Stimulated activated CD4-positive, alpha-beta T cell treated with anti-CD3 and anti-CD28 coated beads, Interleukin-15, amount 100 ng/mL, for 48 hours (primary cell): Measurements from ENCODE around the gene HPSE2.
"Not testable (repeated sequence)": the region's sequence is repeated elsewhere in the genome, so short reads cannot be mapped to it uniquely, and the experiment has no call there.

ENCODE experiments used
- DNase-seq, 2 donors: peaks; one replicate each; pipeline ENCODE4 v3.0.0-alpha.2; 2020; ENCODE audit warnings: low read depth in 2 of 2

The HPSE2 gene

DNA sequence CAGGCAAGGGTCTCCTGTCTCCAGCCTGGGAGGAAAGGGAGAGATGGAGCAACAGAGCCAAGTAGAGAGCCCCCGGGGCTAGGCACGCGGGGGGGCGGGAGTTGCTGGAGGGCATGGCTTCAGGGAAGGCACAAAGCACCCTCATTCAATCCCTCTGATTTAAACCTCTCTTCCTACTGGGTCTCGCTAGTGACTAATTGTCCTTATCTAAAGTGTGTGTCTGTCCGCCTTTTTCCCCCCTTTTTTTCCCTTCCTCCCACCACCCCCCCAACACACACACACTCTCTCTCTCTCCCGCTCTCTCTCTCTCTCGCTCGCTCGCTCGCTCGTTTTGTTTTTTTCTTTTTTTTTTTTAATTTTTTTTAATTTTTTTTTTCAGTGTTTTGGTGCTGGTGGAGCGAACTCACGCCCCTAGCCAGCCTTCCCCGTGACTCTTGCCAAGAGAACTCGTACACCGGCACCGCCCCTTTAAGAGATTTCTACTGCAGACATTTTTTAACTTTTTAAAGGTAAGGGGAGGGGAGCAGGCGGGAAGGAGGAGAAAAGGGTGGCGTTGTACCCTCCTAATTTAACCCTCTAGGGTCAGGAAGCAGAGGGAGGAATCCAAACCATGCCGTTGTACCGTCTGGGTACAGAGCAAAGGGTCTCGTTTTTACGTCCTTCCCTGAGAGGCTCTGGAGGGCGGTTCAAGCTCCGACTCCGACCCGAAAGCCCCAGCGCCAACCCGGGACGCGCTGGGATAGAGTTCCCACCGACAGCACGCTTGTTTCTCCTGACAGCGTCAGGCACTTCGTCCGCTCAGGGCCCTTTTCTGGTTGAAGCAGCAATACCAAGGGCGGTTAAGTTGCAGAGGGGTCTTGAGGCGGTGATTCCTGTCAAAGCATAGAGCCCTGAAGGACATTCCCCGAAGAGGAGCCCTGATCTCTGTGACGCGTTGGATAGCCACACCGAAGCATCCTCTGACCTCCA is at the start of gene HPSE2:
TSS of gene HPSE2 (minus strand) at position 195 of the 969 bp plus-strand sequence.
- no peak for DNase-seq

GRCh38 chr10:99280472-99280871 is 44.8 kb upstream of the HPSE2 start:
- no peak for DNase-seq

GRCh38 chr10:99279626-99280111 is 44.0 kb upstream of the HPSE2 start:
- no peak for DNase-seq

DNA sequence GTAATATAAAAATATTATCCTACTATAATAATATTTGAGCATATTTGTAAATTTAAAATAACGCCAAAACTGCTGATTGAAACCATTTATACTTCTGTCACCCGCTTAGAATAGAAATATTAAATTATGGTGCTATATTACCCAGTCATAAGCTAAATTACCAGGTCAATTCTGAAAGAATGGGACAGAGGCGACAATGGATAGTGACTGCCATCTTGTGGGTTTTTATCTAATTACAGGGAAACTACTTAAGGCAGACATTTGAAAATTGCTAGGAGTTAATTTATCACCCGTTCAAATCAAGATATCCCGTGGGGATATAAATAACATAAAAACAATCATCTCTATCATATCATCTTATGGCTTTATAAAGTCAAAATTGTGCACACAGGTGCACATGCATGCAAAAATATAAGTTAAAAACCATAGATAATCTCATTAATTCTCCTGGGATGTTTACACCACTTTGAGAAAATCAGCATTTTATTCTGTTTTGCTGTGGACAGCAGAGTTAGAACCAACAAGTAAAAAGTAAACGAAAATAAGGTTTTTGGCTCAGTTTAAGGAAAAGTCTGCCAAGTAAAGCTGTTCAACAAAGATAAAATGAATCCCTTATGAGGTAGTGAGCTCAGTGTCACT is 41.3 kb upstream of the HPSE2 start:
- DNase-seq = no peak

DNA sequence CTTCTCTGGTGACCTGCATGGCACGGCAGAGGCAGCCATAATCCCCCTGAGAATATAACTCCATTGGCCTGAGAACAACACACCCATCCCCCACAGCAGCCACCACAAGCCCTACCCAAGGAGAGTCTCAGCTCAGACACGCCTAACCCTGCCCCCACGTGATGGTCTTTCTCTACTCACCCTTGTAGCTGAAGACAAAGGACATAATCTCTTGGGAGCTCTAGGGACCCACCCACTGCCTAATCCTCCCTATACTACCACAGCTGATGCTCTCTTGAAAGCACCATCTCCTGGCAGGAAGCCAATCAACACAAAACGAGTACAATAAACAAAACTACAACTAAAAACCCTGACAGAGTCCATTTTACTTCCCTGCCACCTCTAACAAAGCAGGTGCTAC is 30.7 kb upstream of the HPSE2 start:
- DNase-seq = no peak

DNA sequence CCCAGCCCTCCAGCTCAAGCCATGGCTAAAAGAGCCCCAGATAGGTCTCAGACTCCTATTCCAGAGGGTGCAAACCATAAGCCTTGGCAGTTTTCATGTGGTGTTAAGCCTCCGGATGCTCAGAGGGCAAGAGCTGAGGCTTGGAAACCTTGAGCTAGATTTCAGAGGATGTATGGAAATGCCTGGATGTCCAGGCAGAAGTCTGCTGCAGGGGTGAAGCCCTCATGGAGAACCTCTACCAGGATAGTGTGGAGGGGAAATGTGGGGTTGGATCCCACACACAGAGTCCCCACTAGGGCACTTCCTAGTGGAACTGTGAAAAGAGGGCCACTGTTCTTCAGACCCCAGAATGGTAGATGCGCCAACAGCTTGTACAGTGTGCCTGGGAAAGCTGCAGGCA is 13.2 kb upstream of the HPSE2 start:
- DNase-seq = no peak

DNA sequence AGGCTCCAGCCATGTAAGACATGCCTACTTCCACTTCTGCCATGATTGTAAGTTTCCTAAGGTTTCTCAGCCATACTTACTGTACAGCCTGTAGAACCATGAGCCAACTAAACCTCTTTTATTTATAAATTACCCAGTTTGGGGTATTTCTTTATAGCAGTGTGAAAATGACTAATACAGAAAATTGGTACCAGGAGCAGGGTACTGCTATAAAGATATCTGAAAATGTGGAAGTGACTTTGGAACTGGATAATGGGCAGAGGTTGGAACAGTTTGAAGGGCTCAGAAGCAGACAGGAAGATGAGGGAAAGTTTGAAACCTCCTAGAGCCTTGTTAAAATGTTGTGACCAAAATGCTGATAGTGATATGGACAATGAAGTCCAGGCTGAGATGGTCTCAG is 12.2 kb upstream of the HPSE2 start:
- not testable (repeated sequence) for DNase-seq

DNA sequence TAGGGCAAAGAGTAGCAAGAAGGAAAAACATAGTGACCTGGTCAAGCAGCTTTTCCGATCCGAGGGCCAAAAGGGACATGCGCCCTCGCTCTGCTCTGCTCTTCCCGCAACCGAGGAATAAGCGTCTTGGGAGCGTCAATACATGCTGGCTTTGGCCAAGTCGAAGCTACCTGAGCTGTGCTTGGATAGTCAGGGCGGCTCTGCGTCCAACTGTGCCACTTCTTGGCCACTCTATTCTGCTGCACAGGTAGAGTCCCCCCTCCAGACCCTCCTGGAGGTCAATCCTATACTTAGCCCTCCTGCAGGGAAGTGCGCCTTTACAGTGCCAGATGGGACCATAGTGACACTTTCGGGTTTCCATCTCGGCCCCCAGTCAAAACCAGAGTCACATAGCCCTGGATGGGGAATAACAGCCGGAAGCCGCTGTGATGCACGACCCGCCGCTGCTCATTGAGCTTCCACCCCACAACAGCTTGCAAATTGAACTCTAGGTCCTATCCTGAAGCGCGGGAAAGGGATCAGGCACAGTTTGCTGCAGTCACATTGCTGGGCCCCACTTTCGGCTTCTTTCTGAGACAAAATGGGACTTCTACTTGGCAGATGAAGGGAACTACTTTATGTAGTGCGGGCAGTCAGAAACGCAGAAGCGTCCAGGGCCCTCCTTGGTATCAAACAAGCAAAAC is 1.1 kb upstream of the HPSE2 start:
- no peak for DNase-seq

- no peak for DNase-seq
Measured at GRCh38 chr10:99234791-99235657, 628 bp downstream of the HPSE2 start.

GRCh38 chr10:99234041-99234790 is 1.4 kb downstream of the HPSE2 start:
- peak; percentile 11 to 36 for DNase-seq

DNA sequence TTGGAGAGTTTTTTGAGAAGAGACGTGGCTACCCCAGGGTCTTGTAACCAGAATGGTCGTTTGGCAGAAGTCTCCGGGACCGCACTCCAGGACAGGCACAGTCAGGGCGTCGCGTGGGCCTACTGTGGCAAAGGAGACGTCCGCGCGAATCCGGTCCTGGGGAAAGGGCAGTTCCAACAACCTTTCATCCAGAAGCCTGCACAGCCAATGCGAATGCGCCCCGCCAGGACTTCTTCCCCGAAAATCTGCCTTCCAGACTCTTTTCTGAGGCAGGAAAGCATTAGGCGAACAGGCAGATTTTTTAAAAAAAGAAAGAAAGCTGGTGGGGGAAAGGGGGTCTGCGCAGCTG is 2.0 kb downstream of the HPSE2 start:
- no peak for DNase-seq

DNA sequence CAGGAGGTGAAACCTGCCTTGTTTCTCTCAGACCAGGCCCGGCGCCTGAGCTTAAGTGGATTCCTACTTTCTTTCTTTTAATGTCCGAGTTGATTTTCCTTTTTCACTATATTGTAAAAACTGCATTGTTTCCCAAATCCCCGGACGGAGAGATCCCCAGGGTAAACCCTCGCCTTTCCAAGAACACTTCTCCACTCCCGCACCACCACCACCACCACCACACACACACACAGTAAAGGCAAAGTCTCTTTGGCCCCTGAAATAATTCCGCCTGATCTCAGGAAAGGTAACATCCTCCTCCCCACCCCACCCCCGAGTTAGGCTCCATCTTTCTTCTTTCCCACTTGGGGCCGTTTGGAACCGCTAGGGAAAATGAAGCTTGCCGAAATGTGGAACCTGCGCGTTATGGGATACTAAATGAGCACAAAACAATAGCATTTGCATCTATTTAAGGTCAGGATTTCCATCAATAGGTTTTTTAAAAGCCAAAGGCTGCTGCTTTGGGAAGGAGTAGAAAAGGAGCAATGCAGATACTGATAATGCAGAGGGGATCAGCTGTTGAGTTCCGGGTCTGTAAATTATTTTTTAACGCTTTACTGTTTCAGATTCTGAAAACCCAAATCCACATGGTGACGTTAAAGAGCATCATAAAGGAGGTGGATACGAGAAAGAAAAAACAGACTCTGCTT is 2.5 kb downstream of the HPSE2 start:
- no peak for DNase-seq

DNA sequence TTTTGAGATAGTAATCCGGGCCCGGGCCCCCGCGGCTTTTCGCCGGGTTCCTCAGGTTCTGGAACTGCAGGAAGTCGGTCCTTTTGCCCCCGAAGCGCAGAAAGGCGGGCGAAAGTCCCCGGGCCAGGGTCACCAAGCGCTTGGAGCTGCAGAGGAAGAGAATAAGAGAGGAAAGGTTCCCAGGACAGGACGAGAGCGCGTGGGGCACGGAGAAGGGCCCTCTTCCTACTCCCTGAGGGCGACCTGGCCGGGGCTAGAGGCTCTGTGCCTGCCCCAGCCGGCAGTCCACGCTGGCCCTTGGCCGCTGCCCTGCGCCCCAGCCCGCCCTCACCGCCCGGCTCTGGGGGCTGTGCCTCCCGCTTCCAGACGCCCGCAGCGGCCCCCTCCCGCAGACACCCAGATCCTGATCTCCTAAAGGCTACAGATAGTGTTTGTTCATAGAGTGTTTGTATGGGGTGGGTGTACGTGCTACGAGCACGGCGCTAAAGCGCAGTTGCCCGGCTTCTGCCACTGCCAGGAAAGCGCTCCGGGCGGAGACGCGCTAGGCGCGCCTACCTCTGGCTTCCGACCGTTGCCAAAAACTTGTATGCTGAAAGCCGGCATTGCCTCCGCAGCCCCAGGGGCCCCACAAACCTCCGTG is 3.2 kb downstream of the HPSE2 start:
- DNase-seq = no peak

GRCh38 chr10:99224766-99225165 is 10.9 kb downstream of the HPSE2 start:
- DNase-seq = no peak

GRCh38 chr10:99207340-99207739 is 28.3 kb downstream of the HPSE2 start:
- no peak for DNase-seq

- no peak for DNase-seq
Measured at GRCh38 chr10:99203310-99203709, 32.3 kb downstream of the HPSE2 start.

DNA sequence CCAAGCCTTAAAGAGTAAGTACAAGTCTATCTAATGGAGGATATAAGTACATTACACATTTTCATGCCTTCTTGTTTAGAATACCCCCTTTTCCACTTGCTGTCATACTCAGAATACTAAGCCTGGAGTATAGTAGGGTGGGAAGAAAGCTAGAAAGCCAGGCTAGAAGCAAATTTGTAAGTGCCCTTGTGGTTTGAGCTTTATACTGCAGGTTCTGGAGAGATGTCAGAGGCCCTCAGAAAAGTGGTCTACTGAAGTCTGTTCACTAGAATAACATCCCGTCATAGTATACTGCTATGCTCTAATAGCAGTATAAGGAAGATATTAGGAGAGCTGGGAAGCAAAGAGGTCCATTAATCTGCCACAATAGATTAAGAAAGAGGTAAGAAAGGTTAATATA is 62.7 kb downstream of the HPSE2 start:
- DNase-seq = no peak

DNA sequence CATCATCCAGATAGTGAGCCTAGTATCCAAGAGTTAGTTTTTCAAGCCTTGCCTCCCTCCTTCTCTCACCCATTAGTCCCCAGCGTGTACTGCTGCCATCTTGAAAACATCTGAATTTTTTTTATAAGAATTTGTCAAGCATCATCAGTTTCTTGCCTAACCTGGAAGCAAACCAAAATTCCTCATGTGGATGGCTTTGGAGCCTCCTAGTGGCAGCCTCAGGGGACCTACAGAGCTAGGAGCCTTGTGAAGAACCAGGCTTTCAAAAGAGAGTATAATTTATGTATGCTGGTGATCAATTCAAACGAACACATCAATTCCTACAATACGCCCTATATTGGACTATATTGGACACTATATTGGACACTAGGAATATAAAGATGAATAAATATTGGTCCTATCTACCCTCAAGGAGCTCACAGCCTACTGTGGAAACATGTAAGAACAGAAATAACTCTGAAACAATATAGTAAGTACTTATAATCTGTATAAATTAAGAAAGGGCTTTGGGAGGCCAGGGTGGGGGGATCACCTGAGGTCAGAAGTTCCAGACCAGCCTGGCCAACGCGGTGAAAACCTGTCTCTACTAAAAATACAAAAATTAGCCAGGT is 63.4 kb downstream of the HPSE2 start:
- DNase-seq = no peak

GRCh38 chr10:99170116-99170675 is 65.5 kb downstream of the HPSE2 start:
- no peak for DNase-seq
